Ascending aorta (tissue), 2 donors: ENCODE data around the gene IFT25. TPM values are rescaled to one million over a fixed set of nuclear protein-coding genes. Genes with fewer than 3 reads are reported as not detected.
A peak's percentile ranks its signal among the peaks of the same experiment; 100 is the strongest.

Source experiments
- DNase-seq, 2 donors: peaks; one replicate each; pipeline ENCODE4 v3.0.0-alpha.2; 2019; ENCODE audit warnings: low spot score in 2 of 2
- H3K27ac ChIP-seq, 2 donors: fragments of 200-600 bp; sonication (generic); one replicate each; pipeline ENCODE4 v1.5.1; 2016 to 2017; ENCODE audit warnings: mild to moderate bottlenecking in 1 of 2
- H3K27me3 ChIP-seq: fragments of 200-600 bp; sonication (generic); one replicate; pipeline ENCODE4 v1.5.1; 2017
- H3K36me3 ChIP-seq, 2 donors: fragments of 200-600 bp; sonication (generic); one replicate each; pipeline ENCODE4 v1.5.1; 2016
- H3K4me1 ChIP-seq, 2 donors: fragments of 200-600 bp; sonication (generic); one replicate each; pipeline ENCODE4 v1.5.1; 2016 to 2017; ENCODE audit warnings: mild to moderate bottlenecking in 1 of 2
- H3K4me3 ChIP-seq, 2 donors: fragments of 200-600 bp; sonication (generic); one replicate each; pipeline ENCODE4 v1.5.1; 2016 to 2017; ENCODE audit warnings: mild to moderate bottlenecking in 1 of 2
- H3K9me3 ChIP-seq, 2 donors: fragments of 200-600 bp; sonication (generic); one replicate each; pipeline ENCODE4 v1.5.1; 2016
- CTCF ChIP-seq, 3 experiments: fragments of 200-600 bp in 2 of 3; fragments of 450-650 bp in 1 of 3; sonication (generic) in 2 of 3; IDR thresholded peaks; one replicate each; pipeline ENCODE4 v1.5.1; 2016 to 2019; ENCODE audit warnings: antibody characterized with exemption in 3 of 3, mild to moderate bottlenecking in 1 of 3, moderate library complexity in 1 of 3
- intact Hi-C: fragments of 100-400 bp; cut with DNase I; formaldehyde crosslinking; loops from one replicate; pipeline ENCODE4 v1.15.1; 2023
- total RNA-seq: library from RNA; depleted of rRNA; stranded (reverse); fragments of >200 nt; gene quantifications from one replicate; pipeline ENCODE4 v1.1.0, GENCODE V29; 2016

IFT25 gene
- total RNA-seq, 1 donor from 2014 or later = not detected

GRCh38 chr1:53954128-53954527 is 8.6 kb upstream of the IFT25 start:
- DNase-seq = no peak
- Histone ChIP-seq H3K4me3 (no peak overlapping the region), H3K27me3 (no peaks in the 10 kb centered on the region), H3K9me3 (no peaks in the 10 kb centered on the region), H3K36me3 (peaks cover 27 to 30% of the 10 kb centered on the region in 2 donors), H3K4me1 (no peaks in the 10 kb centered on the region), H3K27ac (no peak overlapping the region)
- TF ChIP-seq CTCF (IDR thresholded peaks at IDR 0.05) = no peak
- intact Hi-C loops = no loop called here

DNA sequence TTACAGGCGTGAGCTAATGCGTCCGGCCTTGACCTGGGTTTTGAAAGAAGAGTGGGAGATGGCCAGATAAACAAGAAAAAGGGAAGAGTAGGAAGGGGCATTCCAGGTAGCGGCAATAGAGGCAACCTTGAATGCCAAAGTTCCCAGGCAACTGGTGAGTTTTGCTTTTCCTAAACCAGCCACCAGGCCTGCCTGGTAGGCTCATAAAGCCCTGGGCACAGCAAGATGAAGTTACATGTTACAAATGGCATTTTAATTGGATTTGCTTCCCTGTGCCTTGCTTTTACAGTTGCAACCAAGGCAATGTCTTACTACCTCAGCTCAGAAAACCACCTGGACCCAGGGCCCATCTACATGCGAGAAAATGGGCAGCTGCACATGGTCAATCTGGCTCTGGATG is 6.2 kb upstream of the IFT25 start:
- Histone ChIP-seq H3K4me1 (peaks cover 0 to 5% of the 10 kb centered on the region in 2 donors), H3K36me3 (peaks cover 13 to 30% of the 10 kb centered on the region in 2 donors), H3K9me3 (no peaks in the 10 kb centered on the region), H3K4me3 (no peak overlapping the region), H3K27ac (no peak overlapping the region), H3K27me3 (no peaks in the 10 kb centered on the region)
- no peak for DNase-seq
- intact Hi-C loops = no loop called here
- TF ChIP-seq CTCF (IDR thresholded peaks at IDR 0.05) = no peak

GRCh38 chr1:53949023-53949990 is 3.8 kb upstream of the IFT25 start:
- H3K9me3 ChIP-seq = no peaks in the 10 kb centered on the region
- no peaks in the 10 kb centered on the region for H3K27me3 ChIP-seq
- H3K4me3 ChIP-seq = no peak overlapping the region
- no peak for DNase-seq
- peak; percentile 32 to 59 (median 48) for TF ChIP-seq CTCF (IDR thresholded peaks at IDR 0.05)
- H3K36me3 ChIP-seq = peaks cover 10 to 26% of the 10 kb centered on the region in 2 donors
- intact Hi-C loops = loop anchor here (5.0 to 10.0 kb wide), 4 partner anchors 538 to 815 kb away; partner anchors contain the start of genes LRP8 and PARS2
- no peak overlapping the region for H3K27ac ChIP-seq
- peaks cover 6 to 11% of the 10 kb centered on the region in 2 donors for H3K4me1 ChIP-seq

DNA sequence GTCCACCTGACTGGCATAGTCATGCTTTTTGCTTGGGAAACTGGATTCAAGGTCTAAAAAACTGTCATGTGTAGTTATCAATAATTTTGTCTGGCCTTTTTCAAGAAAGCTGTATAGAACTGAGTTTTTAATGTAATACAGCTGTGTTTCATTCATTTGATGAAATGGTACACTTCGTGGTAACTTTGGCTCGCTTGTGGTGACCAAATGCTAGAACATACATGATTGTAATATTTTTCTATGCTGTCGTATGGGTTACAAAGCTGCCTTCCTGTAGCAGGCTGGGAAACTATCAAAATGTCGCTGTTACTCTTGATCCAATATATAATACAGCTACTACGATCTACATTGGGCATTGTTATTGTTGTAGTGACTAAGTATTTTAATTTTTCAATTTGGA is 2.8 kb upstream of the IFT25 start:
- H3K4me3 ChIP-seq = no peak overlapping the region
- intact Hi-C loops = loop anchor here (5.0 to 10.0 kb wide), 4 partner anchors 539 to 817 kb away; partner anchors contain the start of genes LRP8 and PARS2
- peaks cover 9 to 16% of the 10 kb centered on the region in 2 donors for H3K4me1 ChIP-seq

More for the DNA sequence above, 2.8 kb upstream of the IFT25 start:
- no peaks in the 10 kb centered on the region for H3K9me3 ChIP-seq
- H3K27me3 ChIP-seq = no peaks in the 10 kb centered on the region
- TF ChIP-seq CTCF (IDR thresholded peaks at IDR 0.05) = no peak
- peaks cover 4 to 15% of the 10 kb centered on the region in 2 donors for H3K36me3 ChIP-seq
- peak overlapping the region in 1 of 2 donors; percentile 98 for H3K27ac ChIP-seq
- DNase-seq = no peak
